ENCODE measurements around the gene NFE2L1. TPM values are rescaled to one million over a fixed set of nuclear protein-coding genes. Genes with fewer than 3 reads are reported as not detected.

NFE2L1 gene
- total and polyA plus RNA-seq, 2 of the 8 experiments (the other 6 are each of a cell fraction or from before 2014, with no cell fraction given), result 140 to 143 TPM

DNA sequence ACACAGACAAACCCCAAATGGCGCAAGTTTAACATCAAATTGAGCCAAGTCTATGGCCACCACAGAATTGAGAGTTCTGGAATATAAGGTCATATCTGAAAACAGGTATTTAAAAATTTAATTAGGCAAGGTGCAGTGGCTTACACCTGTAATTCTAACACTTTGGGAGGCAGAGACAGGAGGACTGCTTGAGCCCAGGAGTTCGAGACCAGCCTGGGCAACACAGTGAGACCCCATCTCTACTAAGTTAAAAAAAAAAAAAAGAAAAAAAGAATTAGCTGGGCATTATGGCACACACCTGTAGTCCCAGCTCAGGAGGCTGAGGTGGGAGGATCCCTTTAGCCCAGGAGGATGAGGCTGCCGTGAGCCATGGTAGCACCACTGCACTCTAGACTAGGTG lies 19.1 kb downstream of the NFE2L1 start:
- Histone ChIP-seq H3K4me3 (ENCODE audit: extremely low read depth in 1 of 4, insufficient read depth in 2 of 4, low read depth in 3 of 4, low read length in 4 of 4) (no peak overlapping the region), H3K56ac (replicated peaks; ENCODE audit: insufficient read length, low read depth, low read length) (no peak overlapping the region), H2BK20ac (ENCODE audit: low read length) (no peak overlapping the region), H3K27me3 (replicated peaks in 1 of 4; ENCODE audit: control insufficient read depth in 3 of 4, extremely low read depth in 1 of 4, insufficient read depth in 3 of 4, low read length in 3 of 4) (no peaks in the 10 kb centered on the region), H3K9ac (replicated peaks in 1 of 4; ENCODE audit: extremely low read depth in 1 of 4, low read depth in 3 of 4, low read length in 3 of 4) (no peak overlapping the region), H4K20me1 (replicated peaks in 1 of 2; ENCODE audit: control insufficient read depth in 1 of 2, insufficient read depth in 2 of 2, low read length in 2 of 2) (peaks cover 9 to 22% of the 10 kb centered on the region in 2 experiments), H3K27ac (ENCODE audit: low read depth, low read length) (no peak overlapping the region), H2BK120ac (replicated peaks; ENCODE audit: low read depth, low read length) (no peak overlapping the region), H2AFZ (ENCODE audit: low read length) (no peak overlapping the region), H4K8ac (ENCODE audit: extremely low read depth, insufficient read depth, low read length) (no peak overlapping the region), H3K4me2 (ENCODE audit: insufficient read depth in 1 of 2, low read depth in 2 of 2, low read length in 2 of 2) (no peak overlapping the region), H3K23me2 (ENCODE audit: low read depth, low read length) (no peaks in the 10 kb centered on the region), H3K79me2 (ENCODE audit: control insufficient read depth in 1 of 2, insufficient read depth in 2 of 2, low read length in 2 of 2) (no peaks in the 10 kb centered on the region; a peak in 1 of 4 replicates), H3K4ac (replicated peaks; ENCODE audit: insufficient read length, low read depth, low read length) (no peak overlapping the region), H2BK5ac (ENCODE audit: low read depth, low read length) (no peak overlapping the region), H3K79me1 (ENCODE audit: low read depth, low read length) (no peaks in the 10 kb centered on the region; the same call in 1 of the 2 replicates), H2BK12ac (ENCODE audit: low read depth, low read length) (no peak overlapping the region), H2AK5ac (ENCODE audit: low read depth, low read length) (no peak overlapping the region), H3K9me3 (ENCODE audit: insufficient read depth in 2 of 2, low read depth in 1 of 2, low read length in 1 of 2) (no peaks in the 10 kb centered on the region), H4K91ac (replicated peaks; ENCODE audit: insufficient read length, low read length) (no peak overlapping the region), H2BK15ac (ENCODE audit: low read length) (no peak overlapping the region), H3K14ac (ENCODE audit: insufficient read length) (no peak overlapping the region), H3K18ac (ENCODE audit: extremely low read depth, low read length) (no peak overlapping the region), H4K5ac (ENCODE audit: insufficient read length, low read depth, low read length) (no peak overlapping the region), H3K4me1 (replicated peaks in 1 of 4; ENCODE audit: control insufficient read depth in 3 of 4, insufficient read depth in 4 of 4, low read length in 3 of 4) (peaks cover 0 to 2% (median 0%) of the 10 kb centered on the region in 4 experiments; a peak in 1 of 7 replicates), H3K23ac (ENCODE audit: insufficient read length) (no peak overlapping the region), H3K36me3 (ENCODE audit: control insufficient read depth in 2 of 4, insufficient read depth in 4 of 4, low read length in 3 of 4) (peaks cover 8 to 57% (median 24%) of the 10 kb centered on the region in 4 experiments)
- DNase-seq (ENCODE audit: low read depth in 1 of 2, low spot score in 2 of 2), result no peak
- ChIA-PET CTCF (ENCODE audit: partially characterized antibody) (interaction anchor here (0.8 to 5.9 kb wide), 17 partner anchors 8 to 113 kb away, joined by 3 to 78 read pairs (median 6); partner anchors contain the start of genes COPZ2 and NFE2L1), POLR2A (ENCODE audit: partially characterized antibody) (interaction anchor here (0.6 to 41.8 kb wide), 12 partner anchors 11 to 96 kb away, joined by 3 to 1227 read pairs (median 6); partner anchors contain the start of genes CBX1, CDK5RAP3, COPZ2 and NFE2L1)
- FAIRE-seq, result no peak
- WGBS, 2 experiments (ENCODE audit: extremely low coverage in 1 of 2, insufficient coverage in 1 of 2, insufficient read length in 1 of 2, insufficient replicate concordance in 2 of 2, low coverage in 1 of 2, low lambda C conversion rate in 2 of 2, missing lambda C conversion rate in 1 of 2), result 92% methylated on average over 3 of the region's 3 CpGs; no CpG with 5 or more reads in 1 of the 2 experiments
- TF ChIP-seq RXRA (IDR thresholded peaks at IDR 0.05; ENCODE audit: insufficient read depth, low read depth, low read length), result no peak
- no peak for TF ChIP-seq POU5F1 (IDR thresholded peaks at IDR 0.05; ENCODE audit: low read depth, low read length)
- TF ChIP-seq CHD1 (IDR thresholded peaks at IDR 0.05; ENCODE audit: low read depth, low read length), result no peak
- no peak for TF ChIP-seq SIX5 (IDR thresholded peaks at IDR 0.05; ENCODE audit: low read depth, low read length)
- no peak for TF ChIP-seq PHF8 (conservative IDR thresholded peaks at IDR 0.05; ENCODE audit: low read depth, low read length)
- TF ChIP-seq, protein P1, sequence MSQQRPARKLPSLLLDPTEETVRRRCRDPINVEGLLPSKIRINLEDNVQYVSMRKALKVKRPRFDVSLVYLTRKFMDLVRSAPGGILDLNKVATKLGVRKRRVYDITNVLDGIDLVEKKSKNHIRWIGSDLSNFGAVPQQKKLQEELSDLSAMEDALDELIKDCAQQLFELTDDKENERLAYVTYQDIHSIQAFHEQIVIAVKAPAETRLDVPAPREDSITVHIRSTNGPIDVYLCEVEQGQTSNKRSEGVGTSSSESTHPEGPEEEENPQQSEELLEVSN (IDR thresholded peaks at IDR 0.05), result no peak
- no peak for TF ChIP-seq SIN3A (conservative IDR thresholded peaks at IDR 0.05 in 1 of 2, IDR thresholded peaks at IDR 0.05 in 1 of 2; ENCODE audit: low read depth in 1 of 2, low read length in 2 of 2)
- TF ChIP-seq CTBP2 (IDR thresholded peaks at IDR 0.05; ENCODE audit: borderline replicate concordance, insufficient read depth, insufficient read length, low read length), result no peak
- TF ChIP-seq TAF7 (optimal IDR thresholded peaks at IDR 0.05; ENCODE audit: borderline replicate concordance, low read depth, low read length), result no peak

Data from H1 (cell line).